RWPE2 (cell line): ENCODE measurements around the gene DSEL.

Experiments
- ATAC-seq: fragments of 200-7000 bp; cut with Tn5 transposase; 3 replicates; pipeline ENCODE4 v1.9.1; 2021; ENCODE audit warnings: low read depth
- DNase-seq: peaks from one replicate; pipeline ENCODE4 v3.0.0-alpha.2; 2020; ENCODE audit warnings: low spot score
- H3K27ac ChIP-seq: fragments of 450-650 bp; 2 replicates; pipeline ENCODE4 v1.5.1; 2017; ENCODE audit warnings: mild to moderate bottlenecking; ENCODE audit not compliant: poor library complexity, severe bottlenecking
- H3K27me3 ChIP-seq: fragments of 250-450 bp; sonication (Bioruptor Pico); 2 replicates; pipeline ENCODE4 v1.5.1; 2021; ENCODE audit warnings: mild to moderate bottlenecking, moderate library complexity; ENCODE audit not compliant: insufficient read depth, poor library complexity, severe bottlenecking
- H3K36me3 ChIP-seq: fragments of 250-450 bp; sonication (Bioruptor Pico); 2 replicates; pipeline ENCODE4 v1.5.1; 2020; ENCODE audit warnings: low read depth, mild to moderate bottlenecking, moderate library complexity
- H3K4me1 ChIP-seq: fragments of 250-450 bp; sonication (Bioruptor Pico); 2 replicates; pipeline ENCODE4 v1.5.1; 2021; ENCODE audit warnings: mild to moderate bottlenecking, moderate library complexity; ENCODE audit not compliant: insufficient read depth, poor library complexity, severe bottlenecking
- H3K4me3 ChIP-seq: fragments of 250-450 bp; sonication (Bioruptor Pico); 2 replicates; pipeline ENCODE4 v1.5.1; 2021; ENCODE audit warnings: mild to moderate bottlenecking, moderate library complexity; ENCODE audit not compliant: severe bottlenecking
- H3K9me3 ChIP-seq: fragments of 250-450 bp; sonication (Bioruptor Pico); 2 replicates; pipeline ENCODE4 v1.5.1; 2021; ENCODE audit warnings: mild to moderate bottlenecking, moderate library complexity; ENCODE audit not compliant: severe bottlenecking
- TF ChIP-seq, protein P1 (sequence below): fragments of 450-650 bp; IDR thresholded peaks from one replicate; pipeline ENCODE4 v1.5.1; 2017; ENCODE audit warnings: mild to moderate bottlenecking, moderate library complexity; ENCODE audit not compliant: poor library complexity, severe bottlenecking

Gene DSEL

DNA sequence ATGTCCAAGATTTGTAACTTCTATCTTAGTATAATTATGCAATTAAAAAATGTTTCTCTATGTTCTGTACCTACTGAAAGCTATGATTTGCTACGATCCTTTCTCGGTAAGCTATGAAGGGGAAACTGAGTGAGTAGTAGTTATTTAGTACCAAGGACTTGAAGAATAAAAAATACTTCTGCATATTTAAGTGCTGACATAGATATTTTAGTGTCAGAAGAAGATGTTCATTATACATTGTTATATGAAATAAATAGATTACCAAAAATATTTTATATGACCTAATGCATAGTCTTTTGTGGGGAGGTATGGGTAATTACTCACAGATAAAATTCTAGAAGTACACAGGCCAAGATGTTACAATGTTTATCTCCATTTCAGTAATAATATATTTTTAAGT is 39.0 kb downstream of the DSEL start:
- DNase-seq (no peak), ATAC-seq (no peak)
- no peak overlapping the region for H3K4me3 ChIP-seq
- no peaks in the 10 kb centered on the region for H3K9me3 ChIP-seq
- no peaks in the 10 kb centered on the region for H3K36me3 ChIP-seq
- H3K4me1 ChIP-seq: no peaks in the 10 kb centered on the region
- no peak overlapping the region for H3K27ac ChIP-seq
- TF ChIP-seq, protein P1, sequence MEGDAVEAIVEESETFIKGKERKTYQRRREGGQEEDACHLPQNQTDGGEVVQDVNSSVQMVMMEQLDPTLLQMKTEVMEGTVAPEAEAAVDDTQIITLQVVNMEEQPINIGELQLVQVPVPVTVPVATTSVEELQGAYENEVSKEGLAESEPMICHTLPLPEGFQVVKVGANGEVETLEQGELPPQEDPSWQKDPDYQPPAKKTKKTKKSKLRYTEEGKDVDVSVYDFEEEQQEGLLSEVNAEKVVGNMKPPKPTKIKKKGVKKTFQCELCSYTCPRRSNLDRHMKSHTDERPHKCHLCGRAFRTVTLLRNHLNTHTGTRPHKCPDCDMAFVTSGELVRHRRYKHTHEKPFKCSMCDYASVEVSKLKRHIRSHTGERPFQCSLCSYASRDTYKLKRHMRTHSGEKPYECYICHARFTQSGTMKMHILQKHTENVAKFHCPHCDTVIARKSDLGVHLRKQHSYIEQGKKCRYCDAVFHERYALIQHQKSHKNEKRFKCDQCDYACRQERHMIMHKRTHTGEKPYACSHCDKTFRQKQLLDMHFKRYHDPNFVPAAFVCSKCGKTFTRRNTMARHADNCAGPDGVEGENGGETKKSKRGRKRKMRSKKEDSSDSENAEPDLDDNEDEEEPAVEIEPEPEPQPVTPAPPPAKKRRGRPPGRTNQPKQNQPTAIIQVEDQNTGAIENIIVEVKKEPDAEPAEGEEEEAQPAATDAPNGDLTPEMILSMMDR: no peak
- no peaks in the 10 kb centered on the region for H3K27me3 ChIP-seq

GRCh38 chr18:67476585-67476984 is 39.9 kb downstream of the DSEL start:
- Histone ChIP-seq H3K4me3 (no peak overlapping the region), H3K36me3 (no peaks in the 10 kb centered on the region), H3K27ac (no peak overlapping the region), H3K27me3 (no peaks in the 10 kb centered on the region), H3K4me1 (no peaks in the 10 kb centered on the region), H3K9me3 (no peaks in the 10 kb centered on the region)
- TF ChIP-seq, protein P1: no peak
- DNase-seq (no peak), ATAC-seq (no peak)

DNA sequence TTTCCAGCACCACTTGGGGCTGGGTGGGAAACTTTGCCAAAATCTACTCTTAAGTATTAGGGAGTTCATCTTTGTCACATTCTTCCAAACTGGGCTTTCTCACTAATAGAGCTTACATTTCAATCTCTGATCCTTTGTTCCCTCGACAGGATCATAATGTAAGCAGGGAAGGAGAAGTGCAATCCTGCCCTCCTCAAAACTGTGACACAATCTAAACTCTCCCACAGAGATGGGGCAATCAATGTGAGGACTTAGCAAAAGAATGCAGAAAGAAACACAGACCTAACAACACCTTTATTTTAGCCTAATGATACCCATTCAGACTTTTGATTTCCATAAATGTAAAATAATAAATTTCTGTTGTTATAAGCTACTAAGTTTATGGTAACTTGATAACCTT is 40.8 kb downstream of the DSEL start:
- no peak overlapping the region for H3K4me3 ChIP-seq
- ATAC-seq (no peak), DNase-seq (no peak)
- no peaks in the 10 kb centered on the region for H3K27me3 ChIP-seq
- H3K36me3 ChIP-seq: no peaks in the 10 kb centered on the region
- H3K27ac ChIP-seq: no peak overlapping the region
- H3K9me3 ChIP-seq: no peaks in the 10 kb centered on the region
- TF ChIP-seq, protein P1: no peak
- H3K4me1 ChIP-seq: no peaks in the 10 kb centered on the region

DNA sequence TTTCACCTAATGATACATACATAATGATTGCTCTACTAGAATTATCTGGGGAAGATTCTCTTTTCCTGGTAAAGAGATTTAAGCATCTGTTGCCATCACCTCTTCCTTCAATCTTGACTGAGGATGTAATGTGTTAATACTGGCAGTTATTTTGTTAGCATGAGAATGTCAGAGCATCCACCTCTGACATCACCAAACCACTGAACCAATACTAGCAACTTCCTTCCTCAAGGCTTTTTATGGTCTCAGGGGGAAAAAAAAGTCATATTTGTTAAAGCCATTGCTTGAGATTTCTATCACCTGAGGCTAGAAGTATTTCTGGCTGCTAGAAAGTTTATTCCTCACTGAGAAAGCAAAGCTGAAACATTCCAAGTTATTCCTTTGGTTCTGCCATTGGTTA is 48.5 kb downstream of the DSEL start:
- Histone ChIP-seq H3K4me3 (no peak overlapping the region), H3K4me1 (no peaks in the 10 kb centered on the region), H3K36me3 (no peaks in the 10 kb centered on the region), H3K9me3 (no peaks in the 10 kb centered on the region), H3K27me3 (no peaks in the 10 kb centered on the region), H3K27ac (no peak overlapping the region)
- ATAC-seq: no peak
- TF ChIP-seq, protein P1: no peak
- DNase-seq: no peak

DNA sequence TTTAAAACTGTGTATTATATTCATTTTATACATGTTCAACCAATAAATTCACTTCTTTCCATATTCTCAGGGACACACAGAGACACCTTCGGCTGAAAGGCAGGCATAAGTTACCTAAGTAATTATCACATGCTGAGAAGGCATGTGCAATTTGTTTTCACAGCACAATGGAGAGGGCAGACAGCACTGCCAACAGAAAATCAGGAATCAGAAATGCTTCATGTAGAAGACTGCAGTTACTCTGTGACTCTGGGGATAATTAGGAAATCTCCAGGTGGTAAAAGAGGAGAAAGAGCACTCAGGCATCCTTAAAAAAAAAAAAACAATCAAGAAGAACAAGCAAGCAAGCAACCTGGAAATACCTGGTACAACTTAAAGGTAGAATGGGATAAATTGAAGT is 49.3 kb downstream of the DSEL start:
- DNase-seq (no peak), ATAC-seq (no peak)
- Histone ChIP-seq H3K4me1 (no peaks in the 10 kb centered on the region), H3K9me3 (no peaks in the 10 kb centered on the region), H3K27ac (no peak overlapping the region), H3K4me3 (no peak overlapping the region), H3K36me3 (no peaks in the 10 kb centered on the region), H3K27me3 (no peaks in the 10 kb centered on the region)
- TF ChIP-seq, protein P1: no peak
